ENCODE data around the gene ADGRD1.

The ADGRD1 gene

DNA sequence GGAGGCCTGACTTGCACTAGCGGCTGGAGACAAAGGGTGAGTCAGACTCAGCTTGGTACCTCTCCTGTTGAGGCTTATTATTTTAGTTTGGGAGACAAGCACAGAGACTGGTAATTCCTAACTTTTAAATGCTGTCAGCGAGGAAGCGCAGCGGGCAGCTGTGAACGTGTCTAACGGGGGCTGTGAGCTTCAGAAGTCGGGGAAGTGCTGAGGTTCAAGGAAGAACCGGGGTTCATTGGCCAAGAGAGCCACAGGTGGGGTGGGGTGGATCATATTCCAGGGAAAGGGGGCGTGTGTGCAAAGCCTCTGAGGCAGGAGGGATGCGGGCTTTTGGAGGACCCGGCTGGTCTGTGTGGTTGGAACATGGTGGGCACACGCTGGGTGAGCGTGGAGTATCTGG, 36.1 kb upstream of the ADGRD1 start:
- TF ChIP-seq, protein P1, sequence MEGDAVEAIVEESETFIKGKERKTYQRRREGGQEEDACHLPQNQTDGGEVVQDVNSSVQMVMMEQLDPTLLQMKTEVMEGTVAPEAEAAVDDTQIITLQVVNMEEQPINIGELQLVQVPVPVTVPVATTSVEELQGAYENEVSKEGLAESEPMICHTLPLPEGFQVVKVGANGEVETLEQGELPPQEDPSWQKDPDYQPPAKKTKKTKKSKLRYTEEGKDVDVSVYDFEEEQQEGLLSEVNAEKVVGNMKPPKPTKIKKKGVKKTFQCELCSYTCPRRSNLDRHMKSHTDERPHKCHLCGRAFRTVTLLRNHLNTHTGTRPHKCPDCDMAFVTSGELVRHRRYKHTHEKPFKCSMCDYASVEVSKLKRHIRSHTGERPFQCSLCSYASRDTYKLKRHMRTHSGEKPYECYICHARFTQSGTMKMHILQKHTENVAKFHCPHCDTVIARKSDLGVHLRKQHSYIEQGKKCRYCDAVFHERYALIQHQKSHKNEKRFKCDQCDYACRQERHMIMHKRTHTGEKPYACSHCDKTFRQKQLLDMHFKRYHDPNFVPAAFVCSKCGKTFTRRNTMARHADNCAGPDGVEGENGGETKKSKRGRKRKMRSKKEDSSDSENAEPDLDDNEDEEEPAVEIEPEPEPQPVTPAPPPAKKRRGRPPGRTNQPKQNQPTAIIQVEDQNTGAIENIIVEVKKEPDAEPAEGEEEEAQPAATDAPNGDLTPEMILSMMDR (IDR thresholded peaks at IDR 0.05; ENCODE audit: low read length, missing control alignments) = no peak
- no peak overlapping the region for H3K4me3 ChIP-seq (replicated peaks; ENCODE audit: low read depth, low read length)
- DNase-seq (ENCODE audit: low read depth) = no peak

- TF ChIP-seq, protein P1 (IDR thresholded peaks at IDR 0.05; ENCODE audit: low read length, missing control alignments) = no peak
- H3K4me3 ChIP-seq (replicated peaks; ENCODE audit: low read depth, low read length) = no peak overlapping the region
- no peak for DNase-seq (ENCODE audit: low read depth)
These were observed 34.6 kb upstream of the ADGRD1 start for GRCh38 chr12:130919086-130919485.

DNA sequence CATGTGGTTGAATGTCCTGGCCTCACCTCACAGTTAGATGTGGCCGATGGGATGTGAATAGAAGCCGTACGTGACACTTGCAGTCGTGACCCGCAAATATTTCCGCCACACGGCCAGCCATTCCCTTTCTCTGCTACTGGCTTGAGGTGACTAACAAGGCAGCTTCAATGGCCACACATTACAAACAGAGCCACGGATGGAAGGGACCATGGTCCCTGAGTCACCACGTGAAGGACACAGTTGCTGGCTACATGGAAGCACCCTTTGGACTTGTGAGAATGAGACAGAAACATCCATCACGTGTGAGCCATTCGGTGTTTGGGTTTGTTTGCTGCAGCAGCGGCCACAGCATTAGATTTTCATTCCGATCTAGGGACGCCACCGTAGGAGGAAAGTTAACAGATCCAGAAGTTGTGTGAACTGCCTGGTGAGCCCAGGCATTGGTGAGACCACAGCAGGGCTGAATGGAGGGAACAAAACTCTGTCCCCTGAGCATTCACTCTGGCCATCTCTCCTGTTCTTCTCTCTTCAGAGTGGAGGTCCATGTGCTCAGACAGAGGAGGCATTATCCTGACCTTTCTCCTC, 33.5 kb upstream of the ADGRD1 start:
- DNase-seq (ENCODE audit: low read depth) = no peak
- TF ChIP-seq, protein P1 (IDR thresholded peaks at IDR 0.05; ENCODE audit: low read length, missing control alignments) = no peak
- H3K4me3 ChIP-seq (replicated peaks; ENCODE audit: low read depth, low read length) = no peak overlapping the region

- TF ChIP-seq, protein P1 (IDR thresholded peaks at IDR 0.05; ENCODE audit: low read length, missing control alignments) = no peak
- DNase-seq (ENCODE audit: low read depth) = peak; percentile 69
- no peak overlapping the region for H3K4me3 ChIP-seq (replicated peaks; ENCODE audit: low read depth, low read length)
These were observed 32.9 kb upstream of the ADGRD1 start for GRCh38 chr12:130920723-130921381.

DNA sequence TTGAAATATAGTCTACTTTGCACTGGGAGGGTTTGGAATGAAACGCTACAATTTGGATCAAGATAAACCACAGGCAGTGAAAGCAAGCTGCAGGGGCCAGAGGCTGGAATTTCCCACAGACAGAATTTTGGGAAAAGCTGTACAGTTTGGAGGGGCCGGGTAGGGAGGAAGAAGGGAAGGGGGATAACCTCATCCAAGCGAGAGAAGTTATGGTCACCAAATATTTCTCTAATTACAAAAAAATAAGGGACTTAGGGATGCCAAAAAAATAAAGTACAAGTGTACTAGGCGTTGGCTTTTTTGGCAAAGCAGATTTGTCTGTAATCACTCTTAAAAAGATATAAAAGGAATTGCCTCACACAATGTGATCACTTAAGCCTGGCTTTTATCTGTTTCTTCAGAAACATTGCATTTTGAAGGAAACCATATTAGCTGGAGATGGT, 31.2 kb upstream of the ADGRD1 start:
- no peak overlapping the region for H3K4me3 ChIP-seq (replicated peaks; ENCODE audit: low read depth, low read length)
- no peak for DNase-seq (ENCODE audit: low read depth)
- TF ChIP-seq, protein P1 (IDR thresholded peaks at IDR 0.05; ENCODE audit: low read length, missing control alignments) = no peak

DNA sequence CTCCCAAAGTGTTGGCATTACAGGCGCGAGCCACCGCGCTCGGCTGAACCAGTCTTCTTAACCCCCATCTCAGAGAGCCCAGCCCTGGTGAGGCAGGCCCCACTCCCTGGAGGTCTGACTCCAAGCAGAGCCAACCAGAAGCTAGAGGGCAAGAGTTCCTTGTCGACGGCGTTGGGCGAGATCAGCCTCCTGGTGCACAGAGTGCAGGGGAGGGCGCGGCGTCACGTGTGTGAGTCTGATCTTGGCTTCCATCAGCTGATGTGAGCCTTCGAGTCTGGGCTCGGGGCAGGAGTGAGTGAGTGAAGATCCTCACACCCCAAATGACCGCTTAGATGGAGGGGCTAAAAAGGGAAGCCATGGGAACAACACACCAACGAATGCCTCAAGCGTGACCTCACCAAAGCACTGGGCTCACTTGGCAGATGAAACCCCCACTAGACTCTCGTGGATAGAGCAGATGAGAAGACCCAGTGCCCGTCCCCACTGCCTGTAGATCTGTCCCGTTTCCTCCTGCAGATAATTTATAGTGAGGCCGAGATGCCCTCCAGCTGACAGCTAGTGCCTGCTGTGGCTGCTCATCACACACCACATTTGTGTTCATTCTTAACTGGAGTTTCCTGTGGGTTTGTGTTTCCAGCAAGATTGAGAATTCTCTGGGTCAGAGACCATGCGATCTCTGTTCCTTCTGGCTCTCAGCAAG, 28.6 kb upstream of the ADGRD1 start:
- DNase-seq (ENCODE audit: low read depth) = no peak
- TF ChIP-seq, protein P1 (IDR thresholded peaks at IDR 0.05; ENCODE audit: low read length, missing control alignments) = no peak

More for the DNA sequence above, 28.6 kb upstream of the ADGRD1 start:
- H3K4me3 ChIP-seq (replicated peaks; ENCODE audit: low read depth, low read length) = no peak overlapping the region

Data from fibroblast of pulmonary artery (primary cell).